ENCODE measurements around the gene FFAR1.

The FFAR1 gene

GRCh38 chr19:35347171-35347929, at the start of gene FFAR1:
FFAR1 (plus strand) TSS chr19:35347902; CDS start chr19:35351552, 3,650 bp downstream.
- TF ChIP-seq, protein P1, sequence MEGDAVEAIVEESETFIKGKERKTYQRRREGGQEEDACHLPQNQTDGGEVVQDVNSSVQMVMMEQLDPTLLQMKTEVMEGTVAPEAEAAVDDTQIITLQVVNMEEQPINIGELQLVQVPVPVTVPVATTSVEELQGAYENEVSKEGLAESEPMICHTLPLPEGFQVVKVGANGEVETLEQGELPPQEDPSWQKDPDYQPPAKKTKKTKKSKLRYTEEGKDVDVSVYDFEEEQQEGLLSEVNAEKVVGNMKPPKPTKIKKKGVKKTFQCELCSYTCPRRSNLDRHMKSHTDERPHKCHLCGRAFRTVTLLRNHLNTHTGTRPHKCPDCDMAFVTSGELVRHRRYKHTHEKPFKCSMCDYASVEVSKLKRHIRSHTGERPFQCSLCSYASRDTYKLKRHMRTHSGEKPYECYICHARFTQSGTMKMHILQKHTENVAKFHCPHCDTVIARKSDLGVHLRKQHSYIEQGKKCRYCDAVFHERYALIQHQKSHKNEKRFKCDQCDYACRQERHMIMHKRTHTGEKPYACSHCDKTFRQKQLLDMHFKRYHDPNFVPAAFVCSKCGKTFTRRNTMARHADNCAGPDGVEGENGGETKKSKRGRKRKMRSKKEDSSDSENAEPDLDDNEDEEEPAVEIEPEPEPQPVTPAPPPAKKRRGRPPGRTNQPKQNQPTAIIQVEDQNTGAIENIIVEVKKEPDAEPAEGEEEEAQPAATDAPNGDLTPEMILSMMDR (IDR thresholded peaks at IDR 0.05): no peak
- no peak for TF ChIP-seq ZFX (IDR thresholded peaks at IDR 0.05; ENCODE audit: borderline replicate concordance)
- H3K27ac ChIP-seq: no peak within 1 kb of the TSS

GRCh38 chr19:35297922-35298321, 49.8 kb upstream of the FFAR1 start:
- no peak overlapping the region for H3K27ac ChIP-seq
- no peak for TF ChIP-seq ZFX (IDR thresholded peaks at IDR 0.05; ENCODE audit: borderline replicate concordance)

GRCh38 chr19:35298561-35298972, 49.1 kb upstream of the FFAR1 start:
- no peak for TF ChIP-seq ZFX (IDR thresholded peaks at IDR 0.05; ENCODE audit: borderline replicate concordance)
- TF ChIP-seq, protein P1 (IDR thresholded peaks at IDR 0.05): no peak
- no peak overlapping the region for H3K27ac ChIP-seq

DNA sequence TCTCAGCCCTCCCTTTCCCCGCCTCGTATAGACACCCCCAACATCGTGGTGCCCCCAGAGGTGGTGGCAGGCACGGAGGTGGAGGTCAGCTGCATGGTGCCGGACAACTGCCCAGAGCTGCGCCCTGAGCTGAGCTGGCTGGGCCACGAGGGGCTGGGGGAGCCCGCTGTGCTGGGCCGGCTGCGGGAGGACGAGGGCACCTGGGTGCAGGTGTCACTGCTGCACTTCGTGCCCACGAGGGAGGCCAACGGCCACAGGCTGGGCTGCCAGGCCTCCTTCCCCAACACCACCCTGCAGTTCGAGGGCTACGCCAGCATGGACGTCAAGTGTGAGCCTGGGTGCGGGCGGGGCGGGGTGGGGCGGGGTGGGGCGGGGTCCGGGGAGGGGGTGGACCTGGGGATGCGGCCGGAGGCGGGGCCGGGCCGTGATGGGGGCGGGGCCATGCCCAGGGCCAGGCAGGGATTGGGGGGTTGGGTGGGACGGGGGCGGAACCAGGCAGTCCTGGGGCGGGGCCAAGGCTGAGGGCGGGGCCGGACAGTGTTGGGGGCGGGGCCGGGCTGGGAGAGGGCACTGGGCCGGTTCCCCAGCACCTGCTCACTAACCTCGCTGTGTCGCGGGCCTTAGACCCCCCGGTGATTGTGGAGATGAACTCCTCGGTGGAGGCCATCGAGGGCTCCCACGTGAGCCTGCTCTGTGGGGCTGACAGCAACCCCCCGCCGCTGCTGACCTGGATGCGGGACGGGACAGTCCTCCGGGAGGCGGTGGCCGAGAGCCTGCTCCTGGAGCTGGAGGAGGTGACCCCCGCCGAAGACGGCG, 48.0 kb upstream of the FFAR1 start:
- no peak overlapping the region for H3K27ac ChIP-seq
- TF ChIP-seq, protein P1 (IDR thresholded peaks at IDR 0.05): no peak
- no peak for TF ChIP-seq ZFX (IDR thresholded peaks at IDR 0.05; ENCODE audit: borderline replicate concordance)

DNA sequence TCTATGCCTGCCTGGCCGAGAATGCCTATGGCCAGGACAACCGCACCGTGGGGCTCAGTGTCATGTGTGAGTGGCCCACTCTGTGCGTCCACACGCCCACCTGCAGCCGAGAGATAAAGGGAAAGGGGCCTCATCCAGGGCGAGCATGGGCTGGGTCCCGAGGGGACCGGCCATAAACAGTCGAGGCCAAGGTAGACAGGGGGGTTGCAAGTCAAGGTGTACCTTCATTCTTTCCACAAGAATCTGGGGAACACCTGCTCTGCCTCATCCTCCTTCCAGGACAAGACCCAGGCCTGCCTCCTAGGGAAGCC, 47.4 kb upstream of the FFAR1 start:
- H3K27ac ChIP-seq: no peak overlapping the region
- TF ChIP-seq ZFX (IDR thresholded peaks at IDR 0.05; ENCODE audit: borderline replicate concordance): no peak
- TF ChIP-seq, protein P1 (IDR thresholded peaks at IDR 0.05): no peak

DNA sequence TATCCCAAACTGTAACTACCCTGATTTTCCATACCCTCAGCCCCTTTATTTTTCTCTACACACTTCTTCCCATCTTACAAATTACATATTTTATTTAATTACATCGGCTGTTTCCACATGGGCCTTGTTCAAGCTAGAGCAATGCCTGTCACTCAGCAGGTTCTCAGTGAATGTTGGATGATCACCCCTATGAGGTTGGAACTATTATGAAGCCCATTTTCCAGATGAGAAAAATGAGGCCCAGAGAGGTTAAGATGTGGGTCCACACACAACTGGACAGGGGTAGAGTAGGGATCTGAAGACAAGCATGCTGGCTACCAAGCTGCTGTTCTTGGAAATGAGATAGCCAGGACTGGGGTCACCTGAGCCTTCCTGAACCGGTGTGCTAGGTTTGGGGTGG, 45.7 kb upstream of the FFAR1 start:
- H3K27ac ChIP-seq: no peak overlapping the region

DNA sequence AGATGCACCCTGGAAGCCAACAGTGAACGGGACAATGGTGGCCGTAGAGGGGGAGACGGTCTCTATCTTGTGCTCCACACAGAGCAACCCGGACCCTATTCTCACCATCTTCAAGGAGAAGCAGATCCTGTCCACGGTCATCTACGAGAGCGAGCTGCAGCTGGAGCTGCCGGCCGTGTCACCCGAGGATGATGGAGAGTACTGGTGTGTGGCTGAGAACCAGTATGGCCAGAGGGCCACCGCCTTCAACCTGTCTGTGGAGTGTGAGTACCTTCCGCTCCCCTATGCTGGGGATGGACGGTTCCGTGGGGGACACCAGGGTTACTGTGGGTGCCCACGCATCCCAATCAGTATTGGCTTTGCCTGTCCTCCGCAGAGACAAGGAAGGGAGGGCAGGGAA, 45.3 kb upstream of the FFAR1 start:
- TF ChIP-seq, protein P1 (IDR thresholded peaks at IDR 0.05): no peak
- TF ChIP-seq ZFX (IDR thresholded peaks at IDR 0.05; ENCODE audit: borderline replicate concordance): no peak
- no peak overlapping the region for H3K27ac ChIP-seq

More for the DNA sequence above, 45.7 kb upstream of the FFAR1 start:
- TF ChIP-seq, protein P1 (IDR thresholded peaks at IDR 0.05): no peak
- TF ChIP-seq ZFX (IDR thresholded peaks at IDR 0.05; ENCODE audit: borderline replicate concordance): no peak

All from 22Rv1 (cell line).